ENCODE measurements around the gene HRC.

- TF ChIP-seq, protein P1, sequence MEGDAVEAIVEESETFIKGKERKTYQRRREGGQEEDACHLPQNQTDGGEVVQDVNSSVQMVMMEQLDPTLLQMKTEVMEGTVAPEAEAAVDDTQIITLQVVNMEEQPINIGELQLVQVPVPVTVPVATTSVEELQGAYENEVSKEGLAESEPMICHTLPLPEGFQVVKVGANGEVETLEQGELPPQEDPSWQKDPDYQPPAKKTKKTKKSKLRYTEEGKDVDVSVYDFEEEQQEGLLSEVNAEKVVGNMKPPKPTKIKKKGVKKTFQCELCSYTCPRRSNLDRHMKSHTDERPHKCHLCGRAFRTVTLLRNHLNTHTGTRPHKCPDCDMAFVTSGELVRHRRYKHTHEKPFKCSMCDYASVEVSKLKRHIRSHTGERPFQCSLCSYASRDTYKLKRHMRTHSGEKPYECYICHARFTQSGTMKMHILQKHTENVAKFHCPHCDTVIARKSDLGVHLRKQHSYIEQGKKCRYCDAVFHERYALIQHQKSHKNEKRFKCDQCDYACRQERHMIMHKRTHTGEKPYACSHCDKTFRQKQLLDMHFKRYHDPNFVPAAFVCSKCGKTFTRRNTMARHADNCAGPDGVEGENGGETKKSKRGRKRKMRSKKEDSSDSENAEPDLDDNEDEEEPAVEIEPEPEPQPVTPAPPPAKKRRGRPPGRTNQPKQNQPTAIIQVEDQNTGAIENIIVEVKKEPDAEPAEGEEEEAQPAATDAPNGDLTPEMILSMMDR (IDR thresholded peaks at IDR 0.05), result no peak
- TF ChIP-seq POLR2AphosphoS5 (IDR thresholded peaks at IDR 0.05; ENCODE audit: low read depth, low read length) (no peak), SIN3A (IDR thresholded peaks at IDR 0.05; ENCODE audit: borderline replicate concordance, insufficient read depth, low read depth, low read length) (0 out of 2 replicates have a peak, but pooled peaks have one; percentile 4)
- TF ChIP-seq, protein P2, sequence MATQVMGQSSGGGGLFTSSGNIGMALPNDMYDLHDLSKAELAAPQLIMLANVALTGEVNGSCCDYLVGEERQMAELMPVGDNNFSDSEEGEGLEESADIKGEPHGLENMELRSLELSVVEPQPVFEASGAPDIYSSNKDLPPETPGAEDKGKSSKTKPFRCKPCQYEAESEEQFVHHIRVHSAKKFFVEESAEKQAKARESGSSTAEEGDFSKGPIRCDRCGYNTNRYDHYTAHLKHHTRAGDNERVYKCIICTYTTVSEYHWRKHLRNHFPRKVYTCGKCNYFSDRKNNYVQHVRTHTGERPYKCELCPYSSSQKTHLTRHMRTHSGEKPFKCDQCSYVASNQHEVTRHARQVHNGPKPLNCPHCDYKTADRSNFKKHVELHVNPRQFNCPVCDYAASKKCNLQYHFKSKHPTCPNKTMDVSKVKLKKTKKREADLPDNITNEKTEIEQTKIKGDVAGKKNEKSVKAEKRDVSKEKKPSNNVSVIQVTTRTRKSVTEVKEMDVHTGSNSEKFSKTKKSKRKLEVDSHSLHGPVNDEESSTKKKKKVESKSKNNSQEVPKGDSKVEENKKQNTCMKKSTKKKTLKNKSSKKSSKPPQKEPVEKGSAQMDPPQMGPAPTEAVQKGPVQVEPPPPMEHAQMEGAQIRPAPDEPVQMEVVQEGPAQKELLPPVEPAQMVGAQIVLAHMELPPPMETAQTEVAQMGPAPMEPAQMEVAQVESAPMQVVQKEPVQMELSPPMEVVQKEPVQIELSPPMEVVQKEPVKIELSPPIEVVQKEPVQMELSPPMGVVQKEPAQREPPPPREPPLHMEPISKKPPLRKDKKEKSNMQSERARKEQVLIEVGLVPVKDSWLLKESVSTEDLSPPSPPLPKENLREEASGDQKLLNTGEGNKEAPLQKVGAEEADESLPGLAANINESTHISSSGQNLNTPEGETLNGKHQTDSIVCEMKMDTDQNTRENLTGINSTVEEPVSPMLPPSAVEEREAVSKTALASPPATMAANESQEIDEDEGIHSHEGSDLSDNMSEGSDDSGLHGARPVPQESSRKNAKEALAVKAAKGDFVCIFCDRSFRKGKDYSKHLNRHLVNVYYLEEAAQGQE (IDR thresholded peaks at IDR 0.05; ENCODE audit: insufficient read depth in 1 of 2, low read depth in 2 of 2, low read length in 1 of 2), result no peak; a peak in 1 of 4 replicates
Measured at GRCh38 chr19:49120325-49120683, 34.9 kb downstream of the HRC start.
